SHP77 treated with DMSO at 0.1 percent for 48 hours (cell line): ENCODE results near the gene BTBD19.
"Not testable (repeated sequence)": the region's sequence is repeated elsewhere in the genome, so short reads cannot be mapped to it uniquely, and the experiment has no call there.

Experiments
- DNase-seq: peaks from one replicate; lab custom pipeline; 2025; lab: John Stamatoyannopoulos, UW

The BTBD19 gene, protein sequence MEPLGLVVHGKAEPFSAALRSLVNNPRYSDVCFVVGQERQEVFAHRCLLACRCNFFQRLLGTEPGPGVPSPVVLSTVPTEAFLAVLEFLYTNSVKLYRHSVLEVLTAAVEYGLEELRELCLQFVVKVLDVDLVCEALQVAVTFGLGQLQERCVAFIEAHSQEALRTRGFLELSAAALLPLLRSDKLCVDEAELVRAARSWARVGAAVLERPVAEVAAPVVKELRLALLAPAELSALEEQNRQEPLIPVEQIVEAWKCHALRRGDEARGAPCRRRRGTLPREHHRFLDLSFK

DNA sequence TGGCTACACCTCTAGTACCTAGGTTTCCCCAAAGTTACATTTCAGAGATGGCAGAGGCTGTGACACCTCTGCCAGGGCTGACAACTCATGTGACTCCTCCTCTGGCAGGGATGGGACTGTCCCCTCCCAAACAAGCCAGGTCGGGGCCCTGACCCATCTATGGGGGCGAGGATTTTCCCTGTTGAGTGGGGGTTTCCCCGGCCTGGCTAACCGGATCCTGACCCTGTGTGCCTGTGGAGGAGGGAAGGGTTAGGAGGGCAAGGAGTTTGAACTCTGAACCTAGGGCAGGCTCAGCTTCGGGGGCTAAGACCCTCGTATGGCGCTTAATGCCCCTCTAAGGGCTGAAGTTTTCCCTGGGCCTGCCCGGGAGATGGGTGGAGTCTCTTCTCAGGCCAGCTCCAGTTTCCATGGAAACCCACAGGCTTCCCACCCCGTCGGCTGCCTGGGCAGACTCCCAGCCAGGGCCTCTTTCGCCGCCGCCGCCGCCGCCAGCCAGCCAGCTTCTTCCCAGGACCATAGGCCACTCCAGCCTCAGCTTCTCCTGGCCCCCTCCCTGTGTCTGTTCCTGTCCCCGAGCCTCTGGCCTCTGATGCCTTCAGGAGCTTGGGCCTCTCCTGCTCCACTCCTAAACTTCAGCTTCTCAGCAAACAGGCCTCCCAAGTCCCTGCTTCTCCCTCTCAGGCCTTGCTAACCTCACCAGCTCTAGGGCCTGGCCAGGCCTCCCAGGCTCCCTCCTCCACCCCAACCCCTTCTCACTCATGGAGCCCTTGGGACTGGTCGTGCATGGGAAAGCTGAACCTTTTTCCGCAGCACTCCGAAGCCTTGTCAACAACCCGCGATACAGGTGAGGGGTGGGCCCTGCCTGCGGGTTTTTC lies at the start of gene BTBD19:
TSS of gene BTBD19 (plus strand) at position 461 of the 875 bp plus-strand sequence. CDS start at position 759, 298 bp downstream.
- no peak for DNase-seq

DNA sequence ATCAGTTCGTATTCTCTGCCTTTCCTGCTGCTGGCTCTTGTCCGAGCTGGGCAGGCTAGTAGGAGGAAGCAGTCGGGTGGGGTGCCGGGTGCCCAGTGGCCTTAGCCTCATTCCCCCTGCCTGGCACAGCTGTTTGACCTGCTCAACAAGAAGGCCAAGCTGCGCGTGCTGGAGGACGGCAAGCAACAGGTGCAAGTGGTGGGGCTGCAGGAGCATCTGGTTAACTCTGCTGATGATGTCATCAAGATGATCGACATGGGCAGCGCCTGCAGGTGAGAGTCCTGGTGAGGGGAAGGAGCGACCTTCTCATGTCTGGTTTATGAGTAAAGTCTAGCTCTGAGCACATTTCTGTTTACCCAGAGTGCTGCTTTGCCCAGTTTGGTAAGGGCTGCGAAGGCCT lies 49.2 kb upstream of the BTBD19 start:
- no peak for DNase-seq

DNA sequence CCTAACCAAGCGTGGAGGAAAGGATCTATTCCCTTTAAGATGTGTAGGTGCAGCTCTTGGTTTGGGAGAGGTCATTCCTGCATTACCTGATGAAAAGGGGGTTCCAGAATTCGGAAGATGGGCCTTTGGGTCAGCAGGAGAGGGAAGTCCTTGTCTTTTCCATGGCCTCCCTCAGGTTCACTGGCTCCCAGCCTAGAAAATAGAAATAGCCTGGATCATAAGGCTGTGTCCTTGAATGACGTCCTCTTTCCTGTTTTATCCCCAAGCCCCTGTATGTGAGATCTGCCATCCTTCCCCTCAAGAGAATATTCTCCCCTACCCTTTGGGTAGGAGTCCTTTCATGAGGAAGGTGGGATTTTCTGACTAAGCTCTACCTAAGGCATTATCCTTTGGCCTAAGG lies 47.4 kb upstream of the BTBD19 start:
- no peak for DNase-seq

DNA sequence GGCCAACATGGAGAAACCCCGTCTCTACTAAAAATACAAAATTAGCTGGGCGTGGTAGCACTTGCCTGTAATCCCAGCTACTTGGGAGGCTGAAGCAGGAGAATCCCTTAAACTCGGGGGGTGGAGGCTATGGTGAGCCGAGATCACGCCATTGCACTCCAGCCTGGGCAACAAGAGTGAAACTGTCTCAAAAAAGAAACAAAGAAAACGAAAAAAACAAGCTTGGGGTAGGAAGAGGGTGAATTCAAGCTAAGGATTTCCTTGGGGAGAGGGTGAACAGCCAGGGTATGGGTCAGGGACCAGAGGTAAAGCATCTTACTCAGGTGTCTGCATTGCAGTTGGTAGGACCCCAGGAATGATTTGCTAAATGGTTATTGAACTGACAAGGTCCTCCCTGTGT lies 41.9 kb upstream of the BTBD19 start:
- DNase-seq, result not testable (repeated sequence)

DNA sequence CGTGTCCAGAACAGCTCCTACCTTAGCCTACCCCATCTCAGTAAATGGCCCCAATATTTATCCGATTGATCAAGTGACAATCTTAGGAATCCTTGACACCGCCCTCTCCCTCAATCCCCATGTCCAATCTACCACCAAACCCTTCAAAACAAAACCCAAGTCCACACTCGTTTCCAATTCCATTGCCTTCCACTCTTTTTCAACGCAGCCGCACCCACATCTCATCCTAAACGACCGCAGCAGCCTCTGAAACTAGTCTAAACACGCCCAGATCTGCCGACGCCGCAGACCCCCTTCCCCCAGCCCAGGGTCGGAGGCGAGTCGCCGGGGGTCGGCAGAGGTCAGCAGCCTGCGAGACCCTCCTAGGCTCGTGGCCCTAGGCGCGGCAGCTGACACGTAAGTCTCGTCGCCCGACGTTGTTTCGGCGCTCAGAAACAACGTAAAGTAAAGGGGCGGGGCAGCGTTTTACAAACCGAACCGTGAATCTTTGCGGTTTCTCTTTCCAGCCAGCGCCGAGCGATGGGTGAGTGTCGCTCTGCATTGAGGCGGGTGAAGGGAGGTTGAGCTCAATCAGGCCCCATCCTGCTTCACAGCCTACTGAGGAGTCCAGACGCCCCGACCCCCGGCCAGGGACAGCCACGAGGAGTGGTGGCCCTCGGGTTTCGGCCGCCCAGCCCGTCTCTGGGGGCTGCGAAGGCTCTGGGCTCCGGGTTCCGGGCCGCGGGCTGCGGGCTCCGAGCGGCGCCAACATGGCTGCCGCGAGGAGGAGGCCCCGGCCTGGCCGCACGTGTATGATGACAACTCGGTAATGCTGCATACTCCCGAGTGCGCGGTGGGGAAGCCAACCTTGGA lies 33.0 kb upstream of the BTBD19 start, which contains the start of gene RPS8:
TSS of gene RPS8 (plus strand) at position 463 of the 852 bp plus-strand sequence. CDS start at position 520, 57 bp downstream.
- DNase-seq, result peak; percentile 79

DNA sequence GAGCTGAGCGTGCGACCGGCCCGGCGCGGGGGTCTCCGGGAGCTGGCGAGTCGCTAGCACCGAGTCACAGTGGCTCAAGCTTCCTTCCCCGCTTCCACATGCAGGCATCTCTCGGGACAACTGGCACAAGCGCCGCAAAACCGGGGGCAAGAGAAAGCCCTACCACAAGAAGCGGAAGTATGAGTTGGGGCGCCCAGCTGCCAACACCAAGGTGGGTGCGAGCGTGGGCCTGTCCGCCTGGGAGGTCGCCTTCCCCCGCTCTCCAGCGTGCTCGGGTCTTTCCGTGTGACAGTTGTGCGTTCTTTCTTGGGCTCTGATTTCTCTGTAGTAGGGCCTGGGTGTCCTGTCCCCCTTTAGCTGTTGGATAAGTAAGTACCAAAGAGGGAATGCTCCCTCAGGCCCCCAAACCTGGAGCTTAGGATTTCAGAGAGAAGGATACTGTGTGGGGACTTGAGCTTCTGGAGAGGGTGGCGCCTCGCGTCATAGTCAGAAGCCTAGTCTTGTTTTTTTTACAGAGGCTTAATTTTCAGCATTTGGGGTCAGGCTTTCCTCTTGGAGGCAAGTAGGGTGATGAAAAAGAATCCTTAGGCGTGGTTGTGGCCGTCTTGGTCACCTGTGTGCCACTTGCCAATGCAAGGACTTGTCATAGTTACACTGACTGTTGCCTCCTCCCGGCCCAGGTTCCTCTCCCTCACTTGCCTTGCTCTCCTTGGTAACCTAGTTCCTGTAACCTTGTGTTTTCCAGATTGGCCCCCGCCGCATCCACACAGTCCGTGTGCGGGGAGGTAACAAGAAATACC lies 32.2 kb upstream of the BTBD19 start:
- no peak for DNase-seq

DNA sequence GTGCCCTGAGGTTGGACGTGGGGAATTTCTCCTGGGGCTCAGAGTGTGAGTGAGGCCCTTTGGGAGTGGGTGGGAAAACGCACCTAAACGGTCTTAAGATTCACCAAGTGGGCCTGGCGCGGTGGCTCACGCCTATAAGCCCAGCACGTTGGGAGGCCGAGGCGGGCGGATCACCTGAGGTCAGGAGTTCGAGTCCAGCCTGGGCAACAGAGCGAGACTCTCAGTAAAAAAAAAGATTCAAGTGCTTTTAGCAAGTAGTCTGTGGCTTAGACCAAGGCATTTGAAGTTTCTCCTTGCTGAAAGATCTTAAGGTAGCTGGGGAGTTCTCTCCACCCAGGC lies 31.6 kb upstream of the BTBD19 start:
- no peak for DNase-seq

DNA sequence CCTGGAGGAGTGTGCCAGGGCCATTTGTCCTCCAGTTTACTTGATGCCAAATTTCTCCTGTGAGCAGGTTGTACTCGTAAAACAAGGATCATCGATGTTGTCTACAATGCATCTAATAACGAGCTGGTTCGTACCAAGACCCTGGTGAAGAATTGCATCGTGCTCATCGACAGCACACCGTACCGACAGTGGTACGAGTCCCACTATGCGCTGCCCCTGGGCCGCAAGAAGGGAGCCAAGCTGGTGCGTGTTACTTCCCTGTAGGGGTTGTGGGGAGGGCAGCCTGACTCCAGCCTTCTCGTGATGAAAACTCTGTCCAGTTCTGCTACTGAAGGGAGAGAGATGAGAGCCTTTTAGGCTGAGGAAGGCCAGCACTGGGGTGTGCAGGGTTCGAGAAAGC lies 30.8 kb upstream of the BTBD19 start:
- DNase-seq, result no peak

DNA sequence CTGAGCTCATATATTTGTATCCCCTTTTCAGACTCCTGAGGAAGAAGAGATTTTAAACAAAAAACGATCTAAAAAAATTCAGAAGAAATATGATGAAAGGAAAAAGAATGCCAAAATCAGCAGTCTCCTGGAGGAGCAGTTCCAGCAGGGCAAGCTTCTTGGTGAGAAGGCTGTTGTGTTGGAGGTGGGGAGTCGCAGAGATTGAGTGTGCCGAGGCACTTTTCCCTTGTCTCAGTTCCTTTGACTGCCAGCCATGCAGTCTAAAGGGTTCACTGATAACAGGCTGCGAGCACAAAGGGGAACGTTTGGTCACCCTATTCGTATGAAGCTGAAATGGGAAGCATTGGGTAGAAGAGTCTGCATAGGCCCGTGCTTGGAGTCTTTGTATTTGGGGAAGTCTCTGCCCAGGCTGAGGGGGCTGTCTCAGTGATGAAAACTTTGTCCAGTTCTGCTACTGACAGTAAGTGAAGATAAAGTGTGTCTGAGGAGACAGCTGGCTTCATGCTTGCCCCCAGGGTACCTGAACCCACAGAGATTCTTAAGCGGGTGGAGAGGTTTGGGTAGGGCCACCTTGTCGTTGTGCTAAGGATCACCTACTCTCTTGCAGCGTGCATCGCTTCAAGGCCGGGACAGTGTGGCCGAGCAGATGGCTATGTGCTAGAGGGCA lies 30.2 kb upstream of the BTBD19 start:
- no peak for DNase-seq

DNA sequence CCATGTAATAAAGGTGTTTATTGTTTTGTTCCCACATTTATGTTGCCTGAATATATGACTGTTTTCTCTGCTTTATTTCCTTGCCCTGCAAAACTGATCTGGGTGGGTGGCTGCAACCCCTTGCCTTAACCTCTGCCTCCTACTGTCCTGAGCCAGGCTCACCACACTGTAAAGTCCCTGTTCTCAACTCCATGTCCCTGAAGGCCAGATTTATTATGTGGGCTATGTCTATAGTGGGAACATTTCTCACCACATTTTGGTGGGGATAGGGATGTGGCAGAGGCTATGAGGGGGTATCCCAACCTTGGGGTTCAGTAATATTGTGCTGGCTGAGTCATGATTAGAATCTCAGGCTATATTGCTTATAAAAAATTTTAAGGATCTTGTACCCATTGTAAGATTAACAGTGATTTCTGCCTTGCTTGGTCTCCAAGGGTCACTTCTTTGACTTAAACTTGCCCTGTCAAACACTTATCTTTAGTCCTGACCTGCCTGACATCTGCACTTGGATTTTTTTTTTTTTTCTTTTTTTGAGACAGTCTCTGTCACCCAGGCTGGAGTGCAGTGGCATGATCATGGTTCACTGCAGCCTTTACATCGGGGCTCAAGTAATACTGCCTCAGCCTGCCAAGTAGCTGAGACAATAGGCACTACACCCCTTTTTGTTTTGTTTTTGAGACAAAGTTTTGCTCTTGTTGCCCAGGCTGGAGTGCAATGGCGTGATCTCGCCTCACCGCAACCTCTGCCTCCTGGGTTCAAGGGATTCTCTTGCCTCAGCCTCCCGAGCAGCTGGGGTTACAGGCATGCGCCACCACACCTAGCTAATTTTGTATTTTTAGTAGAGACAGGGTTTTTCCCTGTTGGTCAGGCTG lies 29.4 kb upstream of the BTBD19 start:
- no peak for DNase-seq

DNA sequence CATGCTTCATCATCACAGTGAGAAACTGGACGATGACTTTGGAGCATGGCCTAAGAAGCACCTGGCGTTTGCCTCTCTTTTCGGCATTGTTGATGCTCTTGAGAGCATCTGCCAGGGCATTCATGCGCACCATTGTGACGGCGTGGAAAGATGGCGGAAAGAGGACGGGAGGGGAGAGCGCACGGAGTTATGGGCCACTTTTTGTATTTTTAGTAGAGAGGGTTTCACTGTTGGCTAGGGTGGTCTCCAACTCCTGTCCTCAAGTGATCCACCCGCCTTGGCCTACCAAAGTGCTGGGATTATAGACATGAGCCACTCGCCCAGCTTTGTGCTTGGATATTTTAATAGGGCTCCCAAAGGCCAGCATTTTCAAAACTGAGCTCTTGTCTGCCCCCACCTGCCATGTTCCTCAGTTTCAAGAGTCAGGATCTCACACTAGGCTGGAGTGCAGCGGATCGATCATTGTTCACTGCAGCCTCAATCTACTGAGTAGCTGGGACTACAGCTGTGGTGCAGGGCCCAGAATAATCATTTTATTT lies 27.7 kb upstream of the BTBD19 start:
- DNase-seq, result no peak

DNA sequence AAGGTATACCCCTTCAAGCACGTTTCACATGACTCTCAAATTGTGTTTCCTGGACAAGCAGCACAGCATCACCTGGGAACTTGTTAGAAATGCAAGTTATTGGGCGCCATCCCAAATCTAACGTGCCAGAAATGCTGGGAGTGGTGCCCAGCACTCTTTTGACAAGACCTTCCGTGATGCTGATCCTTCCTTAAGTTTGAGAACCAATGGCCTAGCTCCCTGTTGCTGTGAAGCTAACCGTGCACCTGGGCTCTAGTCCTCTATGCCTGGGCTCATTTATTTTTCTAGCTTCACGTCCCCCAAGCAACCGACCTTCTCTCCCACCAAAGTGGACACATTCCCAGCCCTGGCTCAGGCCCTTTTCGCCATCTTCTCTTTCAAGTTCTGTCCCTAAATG lies 24.6 kb upstream of the BTBD19 start:
- no peak for DNase-seq

DNA sequence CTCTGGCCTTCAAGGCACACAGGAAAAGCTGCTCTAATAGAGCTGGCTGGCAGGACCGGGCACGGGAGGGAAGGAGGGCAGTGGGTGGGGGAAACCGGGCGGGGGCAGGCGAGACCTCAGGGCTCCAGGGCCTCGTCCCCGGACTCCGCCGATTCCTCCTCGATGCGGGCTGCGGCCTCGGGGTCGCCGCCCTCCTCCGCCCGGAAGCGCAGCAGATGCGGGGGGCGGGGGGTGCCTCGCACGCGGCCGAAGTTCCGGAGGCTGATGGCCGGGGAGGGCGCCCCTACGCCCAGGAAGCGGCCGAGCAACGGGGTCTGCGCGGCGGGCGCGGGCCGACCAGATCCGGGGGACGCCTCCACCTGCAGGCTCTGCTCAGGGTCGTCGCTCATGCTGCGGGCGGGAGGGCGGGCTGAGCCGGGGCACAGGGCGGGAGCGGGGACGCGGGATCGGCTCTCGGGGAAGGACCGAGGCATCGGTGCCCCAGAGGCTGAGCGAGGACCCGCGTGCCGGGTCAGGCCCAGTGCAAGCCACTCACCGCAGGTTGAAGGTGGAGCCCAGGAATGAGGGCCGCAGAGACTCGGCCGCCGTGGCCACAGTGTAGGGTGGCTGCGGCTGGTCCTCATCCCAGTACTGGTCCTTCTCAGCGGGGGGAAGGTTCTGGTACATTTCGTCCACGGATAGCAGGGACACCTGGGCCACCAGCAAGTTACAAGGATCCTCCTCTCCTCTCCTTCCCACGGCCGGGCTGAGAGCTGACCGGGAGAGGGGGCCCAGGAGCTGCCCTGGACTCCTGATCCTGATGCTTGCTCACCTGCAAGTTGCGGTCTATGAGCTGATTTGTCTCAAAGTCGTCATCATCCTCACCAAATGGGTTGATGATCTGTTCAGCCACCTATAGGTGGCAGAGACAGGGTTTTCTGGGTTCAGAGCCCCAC lies 24.0 kb upstream of the BTBD19 start:
- no peak for DNase-seq

DNA sequence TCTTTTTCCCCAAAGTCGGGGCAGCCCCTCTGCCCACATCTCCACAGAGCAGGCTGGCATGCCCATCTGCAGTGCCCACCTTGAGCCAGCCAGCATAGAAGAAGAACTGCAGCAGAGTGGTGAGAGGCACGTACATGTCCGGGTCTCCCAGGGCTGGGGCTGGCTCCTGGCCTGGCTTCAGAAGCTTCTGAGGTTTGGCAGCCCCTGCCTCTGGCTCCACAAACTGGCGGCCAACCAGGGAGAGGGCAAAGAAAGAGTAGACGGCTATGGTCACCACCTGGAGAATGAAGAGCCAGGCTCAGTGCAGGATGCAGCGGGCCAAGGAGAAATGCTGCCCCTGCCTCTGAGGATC lies 23.3 kb upstream of the BTBD19 start:
- DNase-seq, result no peak

DNA sequence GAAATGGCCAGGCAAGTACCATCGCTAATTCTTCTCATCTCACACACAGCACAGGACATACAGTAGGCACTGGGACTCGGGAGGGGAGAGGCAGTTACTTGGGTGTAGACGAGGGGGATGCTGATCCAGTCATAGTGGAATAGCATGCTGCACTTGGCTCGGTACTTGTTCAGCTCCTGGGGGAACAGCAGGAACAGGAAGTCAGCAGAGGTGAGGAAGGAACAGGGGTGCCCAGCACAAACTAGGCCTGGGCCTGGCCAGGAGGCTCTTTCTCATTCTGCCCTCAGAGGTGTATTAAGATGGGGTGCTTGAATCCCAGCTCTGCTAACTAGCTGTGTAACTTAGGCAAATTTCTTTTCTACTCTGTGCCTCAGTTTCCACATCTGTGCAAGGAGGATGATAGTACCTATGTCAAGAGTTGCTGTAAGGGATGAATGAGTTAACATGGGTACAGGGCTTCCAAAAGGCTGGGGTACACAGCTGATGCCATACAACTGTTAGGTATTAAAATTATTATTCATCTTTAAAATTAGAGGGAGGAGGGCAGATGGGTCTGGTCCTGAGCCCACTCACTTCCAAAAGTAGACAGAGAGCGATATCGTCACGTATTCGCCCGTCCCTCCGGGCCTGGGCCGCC lies 22.7 kb upstream of the BTBD19 start:
- no peak for DNase-seq

DNA sequence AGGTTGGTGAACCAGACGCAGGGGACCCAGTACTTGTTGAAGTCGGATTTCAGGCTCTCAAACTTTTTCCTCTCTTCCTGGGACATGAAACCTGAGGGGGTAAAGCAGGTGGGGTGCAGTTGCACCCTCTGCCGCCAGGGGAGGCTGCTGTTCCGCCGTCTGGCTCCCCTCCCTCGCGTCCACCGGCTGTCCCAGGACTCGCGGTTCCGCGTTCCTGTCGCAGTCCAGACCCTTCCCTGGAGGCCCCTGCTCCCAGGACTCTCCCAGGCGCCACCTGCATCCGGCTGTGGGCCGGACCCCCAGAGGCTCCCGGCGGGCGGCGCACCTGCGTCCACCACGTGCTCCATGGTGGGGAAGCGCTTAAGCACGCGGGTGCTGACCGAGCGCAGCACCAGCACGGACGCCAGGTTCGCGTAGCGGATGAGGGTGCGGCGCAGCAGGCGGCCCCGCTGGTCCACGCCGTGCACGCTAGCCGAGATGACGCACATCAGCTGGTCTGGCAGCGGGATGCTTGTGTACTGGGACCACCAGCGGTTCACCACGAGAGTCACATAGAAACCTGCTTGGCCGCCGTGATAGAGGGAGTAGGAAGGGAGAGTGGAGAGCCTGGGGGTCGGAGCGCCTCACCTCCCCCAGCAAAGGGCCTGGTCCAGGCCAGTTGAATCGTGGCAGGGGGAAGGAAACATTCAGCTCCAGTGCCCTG lies 22.0 kb upstream of the BTBD19 start:
- no peak for DNase-seq

DNA sequence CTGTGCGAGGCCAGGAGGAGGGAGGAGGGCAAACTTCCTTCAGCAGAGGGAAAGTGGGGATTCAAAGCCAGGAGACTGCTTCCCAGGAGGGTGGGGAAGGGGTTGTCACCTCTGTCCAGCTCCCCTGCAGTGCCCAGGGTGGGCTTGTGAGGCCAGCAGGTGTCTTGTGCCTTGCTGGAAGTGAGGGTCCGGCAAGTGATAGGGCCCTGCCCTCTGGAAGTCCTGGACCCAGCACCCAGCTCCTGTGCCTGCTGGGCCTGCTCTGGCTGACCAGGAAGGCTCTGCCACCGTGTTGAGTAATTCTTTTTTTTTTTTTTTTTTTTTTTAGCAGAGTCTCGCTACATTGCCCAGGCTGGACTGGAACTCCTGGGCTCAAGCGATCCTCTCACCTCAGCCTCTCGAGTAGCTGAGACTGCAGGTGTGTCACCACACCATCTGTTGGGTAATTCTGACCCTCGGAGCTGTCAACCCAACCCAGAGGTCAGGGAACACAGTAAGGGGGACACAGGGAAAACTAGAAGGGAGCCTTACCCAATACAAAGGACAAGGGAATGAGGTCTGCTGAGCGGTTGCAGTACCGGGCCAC lies 21.4 kb upstream of the BTBD19 start:
- DNase-seq, result no peak
